ACHN (cell line): Measurements from ENCODE around the gene TMEM204.

Experiments used
- DNase-seq: peaks from one replicate; pipeline ENCODE4 v3.0.0-alpha.2; 2015
- in situ Hi-C: cut with HindIII; loops from 2 replicates; pipeline ENCODE4 v1.10.0; 2017; ENCODE audit warnings: low sequenced_read_pairs, low pct_ligation_motif_present, low pct_unique_long_range_greater_than_20kb

Gene TMEM204

GRCh38 chr16:1511662-1512569 lies 21.6 kb upstream of the TMEM204 start:
- no peak for DNase-seq
- in situ Hi-C loops: no loop called here

GRCh38 chr16:1512774-1513173 lies 20.7 kb upstream of the TMEM204 start:
- in situ Hi-C loops: no loop called here
- no peak for DNase-seq

GRCh38 chr16:1514507-1514906 lies 19.0 kb upstream of the TMEM204 start:
- in situ Hi-C loops: no loop called here

GRCh38 chr16:1518626-1519135 lies 14.8 kb upstream of the TMEM204 start:
- in situ Hi-C loops: no loop called here
- DNase-seq: no peak

More at GRCh38 chr16:1514507-1514906, 19.0 kb upstream of the TMEM204 start:
- DNase-seq: no peak

GRCh38 chr16:1519831-1520230 lies 13.6 kb upstream of the TMEM204 start:
- DNase-seq: no peak
- in situ Hi-C loops: no loop called here

GRCh38 chr16:1520461-1520860 lies 13.0 kb upstream of the TMEM204 start:
- in situ Hi-C loops: no loop called here
- DNase-seq: no peak

GRCh38 chr16:1523581-1524245 lies 9.8 kb upstream of the TMEM204 start:
- in situ Hi-C loops: no loop called here
- DNase-seq: no peak

- DNase-seq: no peak
- in situ Hi-C loops: no loop called here
These were observed 9.1 kb upstream of the TMEM204 start for GRCh38 chr16:1524366-1524765.

GRCh38 chr16:1525871-1526607 lies 7.4 kb upstream of the TMEM204 start:
- in situ Hi-C loops: no loop called here
- no peak for DNase-seq

GRCh38 chr16:1526608-1527555 lies 6.6 kb upstream of the TMEM204 start:
- in situ Hi-C loops: no loop called here
- DNase-seq: no peak

GRCh38 chr16:1527836-1528811 lies 5.3 kb upstream of the TMEM204 start:
- DNase-seq: no peak
- in situ Hi-C loops: no loop called here

GRCh38 chr16:1528921-1529537 lies 4.4 kb upstream of the TMEM204 start:
- DNase-seq: no peak
- in situ Hi-C loops: no loop called here

- no peak for DNase-seq
- in situ Hi-C loops: no loop called here
These were observed 3.0 kb upstream of the TMEM204 start for GRCh38 chr16:1530349-1530882.

GRCh38 chr16:1530883-1531637 lies 2.4 kb upstream of the TMEM204 start:
- in situ Hi-C loops: no loop called here
- no peak for DNase-seq

GRCh38 chr16:1531638-1531910 lies 1.9 kb upstream of the TMEM204 start:
- in situ Hi-C loops: no loop called here
- DNase-seq: no peak
